ENCODE results near the gene CXCL9.
"Not testable (repeated sequence)": the region's sequence is repeated elsewhere in the genome, so short reads cannot be mapped to it uniquely, and the experiment has no call there.

DNA sequence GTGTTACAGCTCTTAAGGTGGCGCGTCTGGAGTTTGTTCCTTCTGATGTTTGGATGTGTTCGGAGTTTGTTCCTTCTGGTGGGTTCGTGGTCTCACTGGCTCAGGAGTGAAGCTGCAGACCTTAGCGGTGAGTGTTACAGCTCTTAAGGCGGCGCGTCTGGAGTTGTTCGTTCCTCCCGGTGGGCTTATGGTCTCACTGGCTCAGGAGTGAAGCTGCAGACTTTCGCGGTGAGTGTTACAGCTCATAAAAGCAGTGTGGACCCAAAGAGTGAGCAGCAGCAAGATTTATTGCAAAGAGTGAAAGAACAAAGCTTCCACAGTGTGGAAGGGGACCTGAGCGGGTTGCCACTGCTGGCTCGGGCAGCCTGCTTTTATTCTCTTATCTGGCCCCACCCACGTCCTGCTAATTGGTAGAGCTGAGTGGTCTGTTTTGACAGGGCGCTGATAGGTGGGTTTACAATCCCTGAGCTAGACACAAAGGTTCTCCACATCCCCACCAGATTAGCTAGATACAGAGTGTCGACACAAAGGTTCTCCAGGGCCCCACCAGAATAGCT is 42.6 kb upstream of the CXCL9 start:
- TF ChIP-seq CTCF (IDR thresholded peaks at IDR 0.05; ENCODE audit: insufficient read depth, low read length, poor library complexity, severe bottlenecking); EZH2phosphoT487 (conservative IDR thresholded peaks at IDR 0.05; ENCODE audit: low read length): not testable (repeated sequence)
